Medulla oblongata (tissue), 1 donor: ENCODE results near the gene EXOC3L2.

Experiments
- DNase-seq: peaks from one replicate; pipeline ENCODE4 v3.0.0-alpha.2; 2015; ENCODE audit errors: extremely low spot score

EXOC3L2 gene

GRCh38 chr19:45179892-45180370, 65.3 kb downstream of the EXOC3L2 start:
- DNase-seq = no peak

GRCh38 chr19:45179072-45179891, 65.9 kb downstream of the EXOC3L2 start:
- no peak for DNase-seq

DNA sequence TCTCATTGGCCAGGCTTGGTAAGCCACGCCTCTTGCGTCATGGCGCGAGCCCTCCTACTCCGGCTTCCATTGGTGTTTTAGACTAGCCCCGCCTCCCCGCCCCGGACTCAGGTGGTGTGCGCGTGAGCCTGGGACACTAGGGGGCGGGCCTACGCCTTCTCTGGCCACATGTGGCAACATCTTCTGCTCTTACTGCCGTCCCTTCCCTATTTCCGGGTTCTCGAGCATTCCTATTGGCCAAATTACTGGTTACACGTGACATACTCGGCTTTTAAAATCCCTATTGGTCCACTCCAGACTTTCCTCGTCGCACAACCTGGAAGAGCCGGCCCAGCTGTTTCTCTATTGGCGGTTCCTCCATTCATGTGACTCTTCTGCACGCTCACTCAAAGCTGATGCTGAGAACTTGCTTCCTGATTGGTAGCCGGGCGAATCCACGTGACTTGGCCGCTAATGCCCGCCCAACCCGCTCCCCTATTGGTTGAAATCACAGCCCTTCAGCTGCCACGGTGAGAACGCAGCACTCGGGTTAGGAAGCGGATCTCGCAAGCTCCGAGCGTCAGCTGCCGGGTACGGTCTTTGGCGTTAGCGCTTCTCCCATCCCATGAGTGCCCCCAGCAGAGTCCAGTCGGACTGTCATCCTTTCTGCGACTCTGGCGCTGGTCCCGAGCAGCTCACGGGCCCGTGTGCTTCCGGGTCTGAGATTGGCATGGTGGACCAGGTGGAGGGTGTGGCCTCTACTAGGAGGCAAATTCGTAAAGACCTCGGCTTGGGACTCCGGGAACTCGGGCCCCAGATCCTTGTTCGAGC, 66.7 kb downstream of the EXOC3L2 start, which contains the start of gene BLOC1S3:
Gene BLOC1S3, plus strand, starts transcription at position 523 of the 810 bp plus-strand sequence. CDS start 513 bp downstream, outside the sequence.
- peak; percentile 100 for DNase-seq

- DNase-seq = no peak
These were observed 67.4 kb downstream of the EXOC3L2 start, which contains the start of gene TRAPPC6A for GRCh38 chr19:45177817-45178261. Gene TRAPPC6A (minus strand): TSS chr19:45178237. CDS start chr19:45178218, 19 bp downstream.

- DNase-seq = no peak
These were observed 69.5 kb downstream of the EXOC3L2 start for GRCh38 chr19:45175515-45176345.

DNA sequence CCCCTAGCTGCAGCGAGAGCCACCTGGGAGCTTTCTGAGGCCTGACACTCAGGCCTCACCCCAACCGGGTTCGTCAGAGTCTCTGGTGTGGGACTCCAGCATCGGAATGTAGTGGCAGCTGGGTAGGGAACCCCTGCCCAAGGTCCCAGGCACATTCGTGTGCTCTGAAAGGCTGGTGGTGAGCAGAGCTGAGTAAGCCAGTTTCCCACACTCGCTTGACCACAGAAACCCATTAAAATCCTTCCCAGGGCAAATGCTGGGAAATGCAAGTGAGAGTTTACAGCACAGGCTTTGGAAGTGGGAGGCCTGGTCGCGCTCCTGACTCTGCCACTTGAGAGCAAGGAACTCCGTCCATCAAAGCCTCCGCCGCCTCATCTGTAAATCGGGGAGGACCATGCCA, 71.4 kb downstream of the EXOC3L2 start:
- no peak for DNase-seq

DNA sequence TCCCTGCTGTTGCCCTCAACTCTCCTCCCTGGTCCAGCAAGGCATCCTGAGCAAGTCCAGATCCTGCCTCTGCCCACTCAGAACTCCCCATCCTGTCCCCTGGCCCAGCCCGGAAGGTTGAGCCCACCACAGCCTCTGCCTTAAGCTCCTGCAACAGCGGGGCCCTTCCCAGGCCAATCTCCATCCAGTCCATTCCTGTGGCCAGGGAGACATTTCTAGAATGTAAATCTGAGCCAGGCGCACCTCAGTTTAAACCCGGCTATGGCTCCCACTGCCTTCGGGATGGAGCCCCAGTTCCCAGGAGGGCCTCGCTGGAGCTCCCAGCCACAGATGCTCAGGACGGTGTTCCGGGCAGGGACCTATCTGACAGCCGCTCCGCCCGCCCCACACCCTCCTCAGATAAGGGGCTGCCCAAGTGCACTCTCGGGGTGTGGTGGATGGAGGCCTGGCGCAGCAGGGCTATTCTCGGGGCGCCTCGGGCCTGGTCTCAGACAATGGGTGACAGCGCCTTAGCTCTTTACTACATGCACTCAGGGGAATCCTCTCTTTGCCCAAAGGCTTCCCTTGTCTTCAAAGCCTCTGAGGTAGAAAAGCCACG, 72.5 kb downstream of the EXOC3L2 start:
- DNase-seq = no peak

DNA sequence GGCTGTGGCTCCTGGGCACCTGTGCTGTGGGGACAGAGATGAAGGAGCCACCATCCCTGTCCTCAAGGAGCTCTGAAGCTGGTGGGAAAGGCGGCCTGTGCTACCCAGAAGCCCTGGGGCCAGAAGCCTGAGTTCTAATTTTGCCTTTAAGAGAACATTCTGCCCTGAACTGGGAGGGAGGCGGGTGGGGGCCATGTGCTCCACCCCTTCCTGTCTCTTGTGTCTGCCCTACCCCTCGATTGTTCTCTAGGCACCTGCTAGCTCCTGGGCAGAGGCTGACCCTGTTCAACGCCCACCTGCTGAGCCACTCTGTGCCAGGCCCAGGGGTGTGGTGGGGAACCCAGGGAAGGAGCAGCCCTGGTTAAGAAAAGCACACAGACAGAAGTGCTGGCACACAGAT, 73.0 kb downstream of the EXOC3L2 start:
- DNase-seq = no peak

GRCh38 chr19:45171211-45171623, 74.0 kb downstream of the EXOC3L2 start:
- no peak for DNase-seq

- DNase-seq = no peak
These were observed 74.8 kb downstream of the EXOC3L2 start for GRCh38 chr19:45170146-45171106.

DNA sequence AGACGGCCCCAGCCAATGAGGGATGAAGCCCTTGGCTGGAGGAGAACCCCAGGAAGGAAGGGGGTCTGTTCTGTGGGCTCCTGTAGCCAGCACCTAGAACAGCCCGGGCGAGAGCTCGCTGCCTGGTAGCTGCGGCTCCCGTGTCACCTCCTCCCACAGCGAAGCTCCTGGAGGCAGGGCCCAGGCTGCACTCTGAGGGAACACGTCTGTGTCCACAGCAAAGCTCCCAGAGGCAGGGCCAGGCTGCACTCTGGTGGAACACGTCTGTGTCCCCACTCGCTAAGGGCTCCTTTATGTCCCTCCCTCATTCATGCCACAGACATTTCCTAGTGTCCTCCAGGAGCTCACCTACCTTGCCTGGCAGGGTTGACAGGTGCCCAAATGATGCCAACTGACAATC, 75.6 kb downstream of the EXOC3L2 start:
- DNase-seq = no peak

GRCh38 chr19:45168767-45169351, 76.3 kb downstream of the EXOC3L2 start:
- no peak for DNase-seq

DNA sequence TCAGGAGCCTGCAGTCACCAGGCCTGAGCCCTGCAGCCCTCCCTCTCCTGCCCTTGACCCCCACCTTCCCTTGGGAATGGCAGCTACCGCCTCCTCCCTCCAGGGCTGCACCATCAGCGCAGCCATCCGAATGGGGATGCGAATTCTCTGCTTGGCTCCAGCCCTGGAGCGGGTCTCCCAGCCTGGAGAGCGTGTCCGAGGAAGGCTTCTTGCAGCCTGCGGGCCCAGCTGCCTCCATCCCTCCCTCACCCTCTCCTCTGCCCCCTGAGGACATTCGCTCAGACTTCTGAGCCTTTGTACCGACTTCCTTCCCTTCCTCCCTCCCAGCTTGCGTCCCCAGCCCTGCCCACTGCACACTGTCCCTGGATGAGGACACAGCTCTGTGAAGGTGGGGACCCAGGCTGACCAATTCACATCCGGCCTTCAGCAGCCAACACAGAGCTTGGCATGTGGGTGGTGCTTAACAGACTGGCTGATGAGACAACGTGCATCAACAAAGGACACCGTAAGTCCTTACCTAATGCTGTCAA, 78.4 kb downstream of the EXOC3L2 start:
- DNase-seq = no peak

- no peak for DNase-seq
These were observed 80.5 kb downstream of the EXOC3L2 start for GRCh38 chr19:45164577-45165335.

GRCh38 chr19:45163751-45164460, 81.3 kb downstream of the EXOC3L2 start:
- no peak for DNase-seq

GRCh38 chr19:45163156-45163555, 82.1 kb downstream of the EXOC3L2 start:
- DNase-seq = no peak

DNA sequence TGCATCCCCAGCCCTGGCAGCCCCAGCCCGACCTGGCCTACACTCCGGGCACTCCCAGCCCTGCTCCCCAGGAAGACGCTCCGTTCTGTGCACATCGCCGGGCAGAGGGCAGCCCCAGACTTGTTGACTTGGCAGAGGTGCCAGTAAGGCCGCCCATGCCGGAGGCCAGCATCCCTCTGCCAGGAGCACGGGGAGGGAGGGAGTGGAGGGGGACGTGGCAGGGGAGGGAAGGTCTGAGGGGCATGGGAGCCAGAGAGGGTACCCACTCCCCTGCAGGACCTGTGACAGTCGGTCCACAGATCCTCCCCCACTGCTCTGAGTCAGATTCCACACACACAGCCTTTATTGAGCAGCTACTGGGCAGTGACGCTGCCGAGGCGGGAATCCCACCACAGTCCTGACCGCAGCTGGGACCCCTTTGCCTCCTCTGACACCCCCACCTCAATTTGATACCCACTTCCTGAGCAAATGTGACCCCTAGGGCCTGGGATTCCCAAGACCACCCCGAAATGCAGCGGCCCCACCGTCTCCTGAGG, 82.5 kb downstream of the EXOC3L2 start:
- DNase-seq = no peak
